Measurements from ENCODE around the gene STIMATE.

DNA sequence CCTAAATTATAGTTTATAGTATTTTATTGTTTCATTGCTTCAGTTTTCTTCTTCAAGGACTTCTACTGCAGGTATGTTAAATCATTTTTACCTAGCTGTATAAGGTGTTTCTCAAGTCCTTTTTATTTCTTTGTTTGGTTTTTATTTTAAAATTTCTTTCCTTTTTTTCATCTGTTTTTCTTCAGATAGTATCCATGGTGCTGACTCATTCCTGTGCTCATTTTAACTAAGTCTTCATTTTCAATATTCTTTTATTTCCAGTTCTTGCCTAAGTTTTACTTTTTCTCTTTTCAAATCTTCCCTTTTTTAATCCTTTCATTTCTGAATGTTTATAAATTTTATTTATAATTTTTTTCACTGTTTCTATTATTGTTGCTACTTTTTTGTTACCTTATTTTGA is 42.3 kb upstream of the STIMATE start:
- TF ChIP-seq, protein P1, sequence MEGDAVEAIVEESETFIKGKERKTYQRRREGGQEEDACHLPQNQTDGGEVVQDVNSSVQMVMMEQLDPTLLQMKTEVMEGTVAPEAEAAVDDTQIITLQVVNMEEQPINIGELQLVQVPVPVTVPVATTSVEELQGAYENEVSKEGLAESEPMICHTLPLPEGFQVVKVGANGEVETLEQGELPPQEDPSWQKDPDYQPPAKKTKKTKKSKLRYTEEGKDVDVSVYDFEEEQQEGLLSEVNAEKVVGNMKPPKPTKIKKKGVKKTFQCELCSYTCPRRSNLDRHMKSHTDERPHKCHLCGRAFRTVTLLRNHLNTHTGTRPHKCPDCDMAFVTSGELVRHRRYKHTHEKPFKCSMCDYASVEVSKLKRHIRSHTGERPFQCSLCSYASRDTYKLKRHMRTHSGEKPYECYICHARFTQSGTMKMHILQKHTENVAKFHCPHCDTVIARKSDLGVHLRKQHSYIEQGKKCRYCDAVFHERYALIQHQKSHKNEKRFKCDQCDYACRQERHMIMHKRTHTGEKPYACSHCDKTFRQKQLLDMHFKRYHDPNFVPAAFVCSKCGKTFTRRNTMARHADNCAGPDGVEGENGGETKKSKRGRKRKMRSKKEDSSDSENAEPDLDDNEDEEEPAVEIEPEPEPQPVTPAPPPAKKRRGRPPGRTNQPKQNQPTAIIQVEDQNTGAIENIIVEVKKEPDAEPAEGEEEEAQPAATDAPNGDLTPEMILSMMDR (IDR thresholded peaks at IDR 0.05), result no peak
- no peak for TF ChIP-seq POLR2A (IDR thresholded peaks at IDR 0.05)
